Forelimb muscle (tissue), 1 donor: ENCODE measurements around the gene RBBP9. TPM values are rescaled to one million over a fixed set of nuclear protein-coding genes. Genes with fewer than 3 reads are reported as not detected.
A peak's percentile ranks its signal among the peaks of the same experiment; 100 is the strongest.
"Not testable (repeated sequence)": the region's sequence is repeated elsewhere in the genome, so short reads cannot be mapped to it uniquely, and the experiment has no call there.

Experiments used
- DNase-seq: peaks from one replicate; pipeline ENCODE4 v3.0.0-alpha.2; 2013; ENCODE audit warnings: low read depth
- polyA plus RNA-seq: library from polyadenylated mRNA; unstranded; fragments of 120-200 nt; gene quantifications from one replicate; pipeline ENCODE4 v1.2.1, GENCODE V29; 2013; ENCODE audit not compliant: insufficient read length

RBBP9 gene
- polyA plus RNA-seq, 1 donor = 10.5 TPM

GRCh38 chr20:18504479-18505060 is 7.5 kb upstream of the RBBP9 start:
- DNase-seq = no peak

- DNase-seq = not testable (repeated sequence)
Measured at GRCh38 chr20:18501672-18502071, 4.6 kb upstream of the RBBP9 start.

GRCh38 chr20:18497603-18498002 is 578 bp upstream of the RBBP9 start:
- no peak for DNase-seq

GRCh38 chr20:18496042-18496441 is 983 bp downstream of the RBBP9 start:
- DNase-seq = no peak

- no peak for DNase-seq
Measured at GRCh38 chr20:18488301-18488700, 8.7 kb downstream of the RBBP9 start.

GRCh38 chr20:18481596-18481995 is 15.4 kb downstream of the RBBP9 start:
- no peak for DNase-seq

GRCh38 chr20:18477821-18478220 is 19.2 kb downstream of the RBBP9 start:
- no peak for DNase-seq

GRCh38 chr20:18477218-18477617 is 19.8 kb downstream of the RBBP9 start:
- no peak for DNase-seq

- DNase-seq = peak; percentile 87
Measured at GRCh38 chr20:18466894-18467730, 29.9 kb downstream of the RBBP9 start, which contains the start of the genes DZANK1 and POLR3F. Gene DZANK1 (minus strand): TSS chr20:18467030. CDS start chr20:18465358, 1,672 bp downstream. Gene POLR3F (plus strand): TSS chr20:18467390. CDS start chr20:18467507, 117 bp downstream.

GRCh38 chr20:18466574-18466893 is 30.5 kb downstream of the RBBP9 start:
- DNase-seq = peak; percentile 65

- no peak for DNase-seq
Measured at GRCh38 chr20:18465536-18466200, 31.4 kb downstream of the RBBP9 start.

GRCh38 chr20:18456600-18456999 is 40.4 kb downstream of the RBBP9 start:
- no peak for DNase-seq

- DNase-seq = no peak
Measured at GRCh38 chr20:18443886-18444285, 53.1 kb downstream of the RBBP9 start.

GRCh38 chr20:18440403-18440802 is 56.6 kb downstream of the RBBP9 start:
- DNase-seq = no peak

- no peak for DNase-seq
Measured at GRCh38 chr20:18436847-18437246, 60.2 kb downstream of the RBBP9 start.

Other genes starting within 250 kb of the RBBP9 start
- 15.9 TPM for gene ZNF133, start 208.7 kb downstream of the RBBP9 start, polyA plus RNA-seq
- gene DZANK1, start 30.2 kb downstream of the RBBP9 start, polyA plus RNA-seq = 1.8 TPM
- gene POLR3F, start 29.8 kb downstream of the RBBP9 start, polyA plus RNA-seq = 13.7 TPM
- gene SEC23B, start 10.7 kb upstream of the RBBP9 start, polyA plus RNA-seq = 16.5 TPM
- gene SMIM26, start 70.2 kb upstream of the RBBP9 start, polyA plus RNA-seq = 83.1 TPM
- gene DTD1, start 90.8 kb upstream of the RBBP9 start, polyA plus RNA-seq = 16.3 TPM